Measurements from ENCODE around the gene VAV2.

DNA sequence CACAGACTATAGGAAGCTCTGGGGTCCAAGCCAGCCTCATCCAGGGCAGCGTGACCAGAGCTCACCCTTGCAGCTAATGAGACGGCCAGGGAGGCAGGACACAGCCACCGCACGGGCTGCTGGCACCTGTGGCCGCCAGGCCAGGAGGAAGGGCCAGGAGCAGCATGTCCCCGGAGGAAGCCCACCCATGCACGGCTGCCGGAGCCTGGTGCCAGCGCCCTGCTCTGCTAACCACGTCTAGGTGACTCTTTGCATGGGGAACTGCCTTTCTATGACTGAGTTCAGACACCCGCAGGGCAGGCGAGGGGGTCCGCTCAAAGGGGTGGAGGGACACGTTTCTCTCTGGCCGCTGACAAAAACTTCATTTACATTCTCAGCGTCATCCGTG is 185.5 kb downstream of the VAV2 start:
- TF ChIP-seq, protein P1, sequence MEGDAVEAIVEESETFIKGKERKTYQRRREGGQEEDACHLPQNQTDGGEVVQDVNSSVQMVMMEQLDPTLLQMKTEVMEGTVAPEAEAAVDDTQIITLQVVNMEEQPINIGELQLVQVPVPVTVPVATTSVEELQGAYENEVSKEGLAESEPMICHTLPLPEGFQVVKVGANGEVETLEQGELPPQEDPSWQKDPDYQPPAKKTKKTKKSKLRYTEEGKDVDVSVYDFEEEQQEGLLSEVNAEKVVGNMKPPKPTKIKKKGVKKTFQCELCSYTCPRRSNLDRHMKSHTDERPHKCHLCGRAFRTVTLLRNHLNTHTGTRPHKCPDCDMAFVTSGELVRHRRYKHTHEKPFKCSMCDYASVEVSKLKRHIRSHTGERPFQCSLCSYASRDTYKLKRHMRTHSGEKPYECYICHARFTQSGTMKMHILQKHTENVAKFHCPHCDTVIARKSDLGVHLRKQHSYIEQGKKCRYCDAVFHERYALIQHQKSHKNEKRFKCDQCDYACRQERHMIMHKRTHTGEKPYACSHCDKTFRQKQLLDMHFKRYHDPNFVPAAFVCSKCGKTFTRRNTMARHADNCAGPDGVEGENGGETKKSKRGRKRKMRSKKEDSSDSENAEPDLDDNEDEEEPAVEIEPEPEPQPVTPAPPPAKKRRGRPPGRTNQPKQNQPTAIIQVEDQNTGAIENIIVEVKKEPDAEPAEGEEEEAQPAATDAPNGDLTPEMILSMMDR (conservative IDR thresholded peaks at IDR 0.05): no peak
- TF ChIP-seq ZFX (IDR thresholded peaks at IDR 0.05): no peak

All from C4-2B (cell line).